ENCODE results near the gene B3GNT3.

Gene B3GNT3, protein sequence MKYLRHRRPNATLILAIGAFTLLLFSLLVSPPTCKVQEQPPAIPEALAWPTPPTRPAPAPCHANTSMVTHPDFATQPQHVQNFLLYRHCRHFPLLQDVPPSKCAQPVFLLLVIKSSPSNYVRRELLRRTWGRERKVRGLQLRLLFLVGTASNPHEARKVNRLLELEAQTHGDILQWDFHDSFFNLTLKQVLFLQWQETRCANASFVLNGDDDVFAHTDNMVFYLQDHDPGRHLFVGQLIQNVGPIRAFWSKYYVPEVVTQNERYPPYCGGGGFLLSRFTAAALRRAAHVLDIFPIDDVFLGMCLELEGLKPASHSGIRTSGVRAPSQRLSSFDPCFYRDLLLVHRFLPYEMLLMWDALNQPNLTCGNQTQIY

DNA sequence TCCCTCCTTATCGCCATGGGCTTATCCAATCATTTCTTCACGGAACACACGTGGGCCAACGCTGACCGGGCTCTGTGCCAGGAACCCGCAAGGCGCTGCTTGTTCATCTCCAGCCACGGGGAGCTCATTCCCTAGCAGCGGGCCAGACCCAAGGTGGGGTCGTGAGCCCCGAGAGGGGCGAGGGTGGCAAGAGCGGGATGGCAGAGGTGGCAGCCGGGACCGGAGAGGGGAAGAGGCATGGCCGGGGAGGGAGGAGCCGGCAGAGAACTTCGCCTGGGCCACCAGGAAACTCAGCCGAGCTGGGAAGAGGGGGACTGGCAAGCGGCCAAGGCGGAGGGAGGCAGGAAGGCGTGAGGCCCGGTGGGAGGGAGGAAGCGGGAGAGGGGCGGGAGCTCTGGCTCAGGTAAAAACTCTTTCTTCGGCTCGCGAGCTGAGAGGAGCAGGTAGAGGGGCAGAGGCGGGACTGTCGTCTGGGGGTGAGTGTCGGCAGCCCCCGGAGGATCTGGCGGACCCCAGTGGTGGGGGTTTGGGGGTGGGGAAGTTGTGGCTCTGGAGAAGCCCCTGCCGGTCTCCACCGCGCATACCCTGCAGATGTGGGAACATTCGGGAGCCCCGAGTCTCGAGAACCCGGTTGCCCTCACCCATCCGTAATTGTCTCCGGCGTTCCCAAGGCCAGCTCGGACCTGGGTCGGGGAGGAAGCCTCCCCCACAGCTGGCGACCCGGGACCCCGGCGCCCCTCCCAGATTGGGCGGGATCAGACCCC, at the start of gene B3GNT3:
Gene B3GNT3, plus strand, starts transcription at position 408 of the 764 bp plus-strand sequence. CDS start 12,670 bp downstream, outside the sequence.
- peak in 1 of 2 experiments; percentile 26 for DNase-seq

DNA sequence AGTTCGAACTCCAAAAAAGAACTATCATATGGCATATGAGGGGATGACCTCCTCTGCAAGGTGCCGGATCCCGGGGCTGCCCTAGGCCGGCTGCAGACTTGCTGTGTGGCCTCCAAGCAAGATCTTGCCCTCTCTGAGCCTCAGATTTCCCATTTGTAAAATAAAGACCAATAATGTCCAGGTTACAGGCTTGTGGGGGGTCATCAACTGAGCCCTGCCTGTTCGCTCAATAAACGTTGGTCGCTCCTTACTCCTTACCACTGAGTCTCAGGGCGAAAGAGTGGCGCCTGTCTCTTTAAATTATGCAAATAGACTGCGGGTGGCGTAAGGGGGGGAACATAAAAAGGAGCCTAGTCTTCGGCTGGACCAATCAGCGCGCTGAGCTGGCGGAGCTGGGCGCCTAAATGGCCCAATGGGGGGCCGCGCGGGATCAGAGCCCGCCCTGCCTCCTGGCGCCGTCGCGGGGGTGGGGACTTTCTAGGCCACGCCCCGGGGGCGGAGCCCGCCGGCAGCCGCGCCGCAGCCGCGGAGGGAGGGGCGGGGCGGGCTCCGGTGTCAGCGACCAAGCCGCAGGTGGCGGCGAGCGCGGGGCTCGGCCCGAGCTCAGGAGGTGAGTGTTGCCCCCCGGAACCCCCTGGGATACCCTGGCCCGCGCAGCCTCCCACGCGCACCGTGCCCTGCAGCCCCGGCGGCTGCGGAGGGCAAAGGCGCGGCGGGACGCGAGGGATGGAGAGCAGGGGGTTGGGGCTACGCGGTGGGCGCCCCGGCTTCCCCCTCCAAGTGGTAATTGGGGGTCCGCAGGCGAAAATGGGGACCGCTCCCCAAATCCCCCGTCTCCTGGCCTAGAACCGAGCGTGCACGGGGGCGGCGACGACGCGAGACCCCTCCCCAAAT, 47.5 kb upstream of the B3GNT3 start:
- DNase-seq = peak; percentile 95

DNA sequence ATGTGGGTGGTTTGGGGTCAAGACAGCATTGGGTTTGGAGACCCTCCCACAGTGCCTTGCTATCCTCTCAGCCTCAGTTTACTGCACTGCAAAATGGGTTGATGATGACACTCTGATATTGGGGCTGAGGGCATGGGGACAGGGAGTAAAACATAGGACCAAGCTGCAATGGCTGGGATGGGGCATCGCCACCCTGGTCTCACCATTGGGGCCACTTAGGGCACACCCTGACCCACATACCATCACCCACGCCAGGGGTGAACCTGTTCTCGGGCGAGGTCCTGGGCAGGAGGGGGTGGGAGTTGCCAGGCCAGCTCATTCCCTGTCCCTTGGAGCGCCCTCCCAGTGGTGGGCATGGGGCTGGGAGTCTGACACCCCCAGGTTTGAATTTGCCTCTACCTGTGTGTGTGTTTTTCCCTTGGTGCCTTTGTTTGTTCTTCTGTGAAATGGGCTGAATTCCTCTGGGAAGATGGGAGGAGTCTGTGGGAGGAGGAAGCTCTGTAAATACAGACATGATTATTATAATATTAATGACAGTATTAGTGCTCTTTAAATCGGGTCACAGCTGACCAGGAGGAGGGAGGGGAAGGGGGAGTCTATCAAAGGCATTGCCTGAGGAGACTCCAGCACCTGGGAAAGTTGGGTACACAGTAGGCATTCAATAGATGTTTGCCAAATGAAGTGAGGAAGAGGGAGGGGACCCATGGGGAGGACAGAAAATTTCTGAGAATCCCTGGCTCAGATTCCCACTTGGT, 45.9 kb upstream of the B3GNT3 start:
- no peak for DNase-seq

DNA sequence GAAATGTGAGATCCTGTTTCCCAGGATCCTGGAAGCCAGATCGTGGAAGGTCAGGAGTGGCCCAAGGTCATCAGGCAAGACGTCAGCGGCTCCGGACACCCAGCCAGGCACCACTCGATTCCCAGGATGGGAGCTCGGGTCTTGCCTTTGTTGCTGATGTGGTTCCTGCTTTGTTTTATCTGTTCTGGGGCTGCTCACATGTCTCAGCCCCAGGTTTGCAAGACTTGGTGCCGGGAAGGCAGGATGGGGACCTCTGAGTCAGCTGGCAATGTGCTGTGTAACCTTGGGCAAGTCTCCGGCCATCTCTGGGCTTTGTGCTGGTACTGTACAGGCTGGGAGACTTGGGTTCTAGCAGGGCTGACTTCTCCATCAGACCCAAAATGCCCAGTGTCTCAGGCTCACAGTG, 45.0 kb upstream of the B3GNT3 start:
- DNase-seq = no peak

DNA sequence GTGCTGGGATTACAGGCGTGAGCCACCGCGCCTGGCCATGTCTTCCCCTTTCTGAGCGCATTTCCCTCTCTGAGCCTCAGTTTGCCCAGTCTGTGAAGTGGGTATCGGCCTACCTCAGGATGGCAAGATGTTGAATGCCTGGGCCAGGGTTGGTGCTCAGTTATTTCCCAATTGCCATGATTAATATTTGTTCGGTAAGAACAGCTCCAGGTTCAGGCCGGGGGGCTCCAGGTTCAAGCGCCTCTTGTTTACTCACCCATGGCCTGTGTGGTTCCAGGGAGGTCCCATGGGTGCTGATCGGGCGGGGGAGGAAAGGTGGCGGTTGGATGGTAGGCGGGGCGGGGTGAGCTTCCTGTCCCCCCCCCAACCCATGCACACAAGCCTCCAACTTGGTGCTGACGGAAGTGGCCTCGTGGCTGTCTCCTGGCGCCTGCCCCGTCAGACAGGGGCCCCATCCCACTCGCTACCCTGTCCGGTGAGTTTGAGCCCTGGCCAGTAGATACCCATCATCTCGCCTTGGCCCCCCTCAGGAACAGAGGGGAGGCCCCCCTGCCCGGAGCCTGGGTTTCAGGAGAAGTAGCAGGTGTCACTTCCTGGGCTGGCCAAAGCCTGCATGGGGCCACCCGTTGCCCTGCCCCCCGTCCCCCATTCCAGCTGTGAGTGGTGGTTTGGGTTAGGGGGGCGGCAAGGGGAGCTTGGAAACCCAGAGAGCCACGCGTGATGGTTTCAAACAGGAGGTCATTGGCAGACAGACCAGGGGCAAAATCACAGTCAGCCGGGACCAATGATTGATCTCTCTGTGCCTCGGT, 43.6 kb upstream of the B3GNT3 start, which contains the start of gene FCHO1:
Gene FCHO1, plus strand, starts transcription at position 375 of the 809 bp plus-strand sequence. CDS start 3,688 bp downstream, outside the sequence.
- DNase-seq = peak; percentile 76 to 84

DNA sequence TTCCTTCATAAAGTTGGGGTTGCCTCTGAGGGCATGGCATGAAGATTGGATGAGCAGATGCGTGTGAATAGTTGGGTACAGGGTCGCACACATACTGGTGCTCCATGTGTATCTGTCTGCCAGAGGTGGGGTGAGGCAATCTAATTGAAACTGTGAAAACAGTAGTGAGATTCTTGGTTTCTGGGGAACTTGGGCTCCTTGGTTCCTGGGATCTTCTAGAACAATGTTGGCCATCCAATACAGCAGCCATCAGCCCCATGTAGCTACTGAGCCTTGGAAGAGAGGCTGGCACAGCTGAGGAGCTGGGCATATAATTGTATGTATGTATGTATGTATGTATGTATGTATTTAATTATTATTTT, 43.0 kb upstream of the B3GNT3 start:
- DNase-seq = no peak

DNA sequence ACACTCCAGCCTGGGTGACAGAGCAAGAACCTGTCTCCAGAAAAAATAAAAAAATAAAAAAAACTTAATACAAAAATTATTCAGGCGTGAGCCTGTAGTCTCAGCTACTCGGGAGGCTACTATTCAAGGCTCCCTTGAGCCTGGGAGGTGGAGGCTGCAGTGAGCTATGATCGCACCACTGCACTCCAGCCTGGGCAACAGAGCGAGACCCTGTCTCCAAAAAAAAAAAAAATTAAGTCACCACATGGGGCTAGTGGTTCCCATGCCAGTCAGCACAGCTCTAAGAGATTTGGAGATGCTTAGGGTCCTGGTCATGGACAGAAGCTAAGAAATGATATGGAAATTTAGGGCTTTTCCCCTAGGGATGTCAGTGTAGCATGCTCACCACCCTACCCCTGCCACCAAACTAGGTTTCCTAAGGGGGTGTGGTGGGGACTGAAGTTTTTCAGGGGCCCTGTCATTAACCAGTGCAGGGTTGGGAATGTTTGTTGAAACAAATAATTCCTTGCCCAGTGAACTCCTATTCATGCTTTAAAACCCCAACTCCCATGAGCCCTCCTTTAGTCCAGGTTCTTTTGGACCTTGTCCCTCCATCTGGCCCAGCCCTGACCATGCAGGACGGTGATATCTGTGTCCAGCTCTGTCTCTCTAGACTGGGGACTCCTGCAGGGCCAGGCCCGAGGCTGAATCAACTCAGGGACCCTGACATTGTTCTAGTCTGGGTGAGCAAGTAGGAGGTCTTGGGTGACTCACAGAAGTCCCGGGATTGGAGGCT, 41.9 kb upstream of the B3GNT3 start:
- DNase-seq = no peak

DNA sequence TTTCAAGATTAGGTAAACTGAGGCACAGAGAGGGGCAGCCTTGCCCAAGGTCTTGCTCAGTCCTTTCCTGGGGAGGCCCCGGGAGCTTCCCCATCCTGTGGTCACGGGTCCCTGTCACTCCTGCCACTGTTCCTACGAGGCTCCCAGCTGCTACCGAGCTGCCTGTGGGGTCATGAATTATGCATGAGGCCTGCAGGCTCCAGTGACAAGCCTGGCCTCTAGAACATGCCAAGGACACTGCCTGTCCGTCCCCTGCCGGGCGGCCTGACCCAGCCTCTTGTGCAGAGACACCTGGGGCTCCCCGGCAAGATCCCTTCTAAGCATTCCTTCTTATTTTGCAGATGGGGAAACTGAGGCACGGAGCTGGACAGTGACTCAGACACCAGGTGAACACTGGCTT, 41.0 kb upstream of the B3GNT3 start:
- DNase-seq = no peak

DNA sequence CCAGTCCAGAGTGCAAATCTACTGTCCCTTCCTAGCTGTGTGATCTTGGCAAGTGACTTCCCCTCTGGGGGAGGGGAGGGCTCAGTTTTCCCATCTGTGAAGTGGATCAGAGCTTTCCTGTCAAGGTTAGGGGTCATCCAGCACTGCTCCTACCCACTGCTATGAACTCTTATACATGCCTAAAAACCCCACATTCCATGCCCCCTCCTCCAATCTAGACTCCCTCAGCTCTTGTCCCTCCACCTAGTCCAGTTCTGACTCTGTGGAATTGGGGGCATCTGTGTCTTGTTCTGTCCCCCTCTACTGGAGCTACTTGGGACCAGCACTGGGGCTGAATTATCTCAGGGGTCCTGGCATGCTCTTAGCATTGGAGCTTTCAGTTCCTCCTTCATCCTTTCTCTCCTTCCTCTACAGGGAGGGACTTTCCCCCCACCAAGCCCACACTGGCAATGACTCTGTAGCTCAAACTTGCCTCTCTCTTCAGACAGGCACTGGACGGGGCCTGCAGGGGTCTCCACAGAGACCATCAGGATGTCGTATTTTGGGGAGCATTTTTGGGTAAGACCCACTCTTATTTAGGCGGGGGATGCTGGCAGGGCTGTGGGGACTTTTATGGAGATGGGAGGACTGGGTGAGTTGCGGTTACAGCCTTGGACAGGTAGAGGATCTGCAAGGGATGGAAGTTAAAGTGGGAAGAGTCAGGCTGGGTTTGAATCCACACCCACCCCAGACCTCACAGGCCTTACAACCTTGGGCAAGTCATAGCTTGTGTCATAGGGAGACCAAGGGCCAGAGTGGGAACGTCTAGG, 40.1 kb upstream of the B3GNT3 start:
- no peak for DNase-seq

DNA sequence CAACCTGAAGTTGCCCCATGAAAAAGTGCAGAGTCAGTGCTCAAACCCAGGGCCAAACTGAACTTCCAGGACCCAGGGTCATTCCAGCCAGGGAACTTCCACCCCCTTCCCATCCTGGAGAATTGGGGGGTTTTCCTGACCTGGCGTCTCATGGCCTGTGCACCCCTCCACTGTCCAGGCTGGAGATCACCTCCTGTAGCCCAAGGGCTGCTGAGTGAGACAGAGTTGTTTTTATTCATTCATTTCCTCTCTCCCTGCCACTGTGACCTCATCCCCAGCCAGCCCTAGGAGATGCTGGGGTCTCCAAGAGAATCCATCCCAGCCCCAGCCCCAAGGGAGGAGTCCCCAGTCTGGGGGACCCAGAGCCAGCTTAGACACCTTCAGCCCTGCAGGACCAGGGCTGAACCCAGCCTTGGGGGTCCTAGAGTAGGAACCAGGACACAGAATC, 39.5 kb upstream of the B3GNT3 start:
- DNase-seq = no peak

DNA sequence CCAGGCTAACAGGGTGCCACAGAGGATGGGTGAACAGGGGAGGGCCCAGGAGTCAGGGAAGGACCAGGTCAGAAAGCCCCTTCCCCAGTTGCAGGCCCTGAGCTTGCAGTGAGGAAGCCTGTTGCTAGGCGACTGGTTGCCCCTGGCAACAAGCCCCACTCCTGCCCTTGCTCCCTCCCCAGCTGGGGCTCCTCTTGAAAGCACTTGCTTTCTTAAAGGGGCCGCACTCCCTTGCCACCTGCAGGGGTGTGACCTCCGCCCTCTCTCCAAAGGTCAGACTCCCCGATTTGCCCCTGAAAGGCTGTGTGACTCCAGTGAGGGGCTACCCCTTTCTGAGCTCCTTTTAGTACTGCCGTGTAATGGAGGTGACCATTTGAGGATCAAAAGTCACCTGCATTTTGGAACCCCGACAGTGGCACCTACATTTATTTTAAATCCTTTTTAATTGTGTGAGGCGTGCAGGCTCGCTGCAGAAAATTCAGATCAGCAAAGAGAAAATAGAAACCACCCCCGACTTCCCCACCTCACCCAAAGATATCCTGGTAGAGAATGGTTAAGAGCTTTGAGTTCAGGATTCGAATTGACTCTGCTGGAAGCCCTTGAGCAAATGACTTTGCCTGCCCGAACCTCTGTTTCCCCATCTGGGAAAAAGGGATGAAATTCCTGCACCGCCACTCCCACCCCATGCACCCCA, 38.8 kb upstream of the B3GNT3 start:
- DNase-seq = no peak

DNA sequence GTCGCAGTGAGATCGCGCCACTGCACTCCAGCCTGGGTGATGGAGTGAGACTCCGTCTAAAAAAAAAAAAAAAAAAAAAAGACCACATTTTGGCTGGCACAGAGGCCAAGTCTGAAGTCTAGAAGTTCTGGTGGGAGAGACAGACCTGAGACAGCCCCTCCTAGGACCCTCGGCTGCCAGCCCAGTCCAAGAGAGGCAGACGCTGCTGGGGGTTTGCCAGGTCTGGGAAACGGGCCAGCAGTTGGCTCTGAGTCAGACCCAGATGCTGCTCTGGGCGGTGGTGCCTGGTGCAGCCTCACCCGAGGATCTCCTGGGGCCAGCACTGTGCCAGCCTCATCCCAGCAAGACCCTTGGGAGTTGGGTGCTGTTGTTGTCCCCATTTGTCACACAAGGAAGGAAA, 37.8 kb upstream of the B3GNT3 start:
- DNase-seq = no peak

DNA sequence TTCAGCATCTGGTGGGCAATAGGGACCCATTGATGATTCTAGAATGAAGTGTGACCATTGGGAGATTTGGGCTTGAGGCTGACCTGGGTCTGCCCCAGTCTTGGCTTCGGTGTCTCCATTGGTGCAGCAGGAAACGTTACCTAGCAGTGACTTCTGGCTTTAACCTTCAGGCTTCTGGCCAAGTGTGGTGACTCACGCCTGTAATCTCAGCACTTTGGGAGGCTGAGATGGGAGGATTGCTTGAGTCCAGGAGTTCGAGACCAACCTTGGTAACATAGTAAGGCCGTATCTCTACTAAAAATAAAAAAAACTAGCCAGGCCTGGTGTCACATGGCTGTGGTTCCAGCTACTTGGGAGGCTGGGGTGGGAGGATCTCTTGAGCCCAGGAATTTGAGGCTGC, 36.4 kb upstream of the B3GNT3 start:
- no peak for DNase-seq

DNA sequence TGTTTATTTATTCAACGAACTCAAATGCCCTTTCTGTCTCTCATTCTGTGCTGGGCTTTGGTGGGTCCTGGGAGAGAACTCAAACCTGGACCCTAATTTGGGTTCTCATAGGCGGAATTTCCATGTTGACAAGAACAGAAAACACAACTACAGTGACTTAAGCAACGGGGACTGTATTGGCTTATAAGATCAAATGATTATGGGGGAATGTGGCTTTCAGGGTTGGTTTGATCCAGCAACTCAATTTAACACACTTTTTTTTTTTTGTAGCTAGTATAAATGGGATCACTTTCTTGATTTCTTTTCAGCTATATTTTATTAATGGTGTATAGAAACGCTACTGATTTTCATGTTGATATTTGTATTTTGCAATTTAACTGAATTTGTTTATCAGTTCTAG, 33.8 kb upstream of the B3GNT3 start:
- DNase-seq = no peak

DNA sequence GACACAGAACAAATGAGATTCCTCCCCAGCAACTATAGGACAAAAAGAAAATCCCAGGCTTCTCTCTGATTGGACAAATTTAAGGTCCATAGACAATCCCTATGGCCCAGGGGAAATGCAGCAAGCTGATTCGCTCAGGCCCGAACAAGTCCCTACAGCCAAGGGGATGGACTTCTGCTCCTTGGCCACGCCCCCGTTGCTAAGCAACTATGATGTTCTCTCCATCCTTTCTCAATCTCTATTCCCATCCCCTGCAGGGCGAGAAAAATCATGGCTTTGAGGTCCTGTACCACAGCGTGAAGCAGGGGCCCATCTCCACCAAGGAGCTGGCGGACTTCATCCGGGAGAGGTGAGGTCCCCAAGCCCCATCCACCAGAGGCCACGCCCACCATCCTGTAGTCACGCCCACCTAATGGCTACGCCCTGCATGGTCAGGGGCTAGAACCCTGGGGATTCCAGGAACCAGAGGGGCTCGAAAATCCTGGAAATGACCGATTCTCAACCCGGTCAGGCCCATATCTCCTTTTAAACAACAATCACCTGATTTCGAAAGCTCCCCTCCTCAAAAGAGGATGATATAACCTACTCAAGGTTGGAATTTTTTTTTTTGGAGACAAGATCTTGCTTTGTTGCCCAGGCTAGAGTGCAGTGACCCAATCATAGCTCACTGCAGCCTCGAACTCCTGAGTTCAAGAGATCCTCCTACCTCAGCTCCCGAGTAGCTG, 32.3 kb upstream of the B3GNT3 start:
- DNase-seq = peak; percentile 26 to 41

DNA sequence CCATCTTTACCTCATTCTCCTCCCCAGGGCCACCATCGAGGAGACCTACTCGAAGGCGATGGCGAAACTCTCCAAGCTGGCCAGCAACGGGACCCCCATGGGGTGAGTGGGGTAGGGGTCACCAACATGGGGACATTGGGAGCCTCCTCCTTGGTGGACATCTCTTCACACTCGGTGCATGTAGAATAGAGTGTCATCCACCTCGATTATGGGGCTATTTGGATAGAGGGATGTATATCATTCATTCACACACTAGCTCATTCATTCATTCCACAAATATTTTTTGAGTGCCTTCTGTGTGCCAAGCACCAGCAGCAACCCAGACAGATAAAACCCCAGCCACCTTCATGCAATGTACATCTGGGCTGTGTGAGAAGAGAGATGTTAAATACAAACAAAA, 30.6 kb upstream of the B3GNT3 start:
- no peak for DNase-seq

DNA sequence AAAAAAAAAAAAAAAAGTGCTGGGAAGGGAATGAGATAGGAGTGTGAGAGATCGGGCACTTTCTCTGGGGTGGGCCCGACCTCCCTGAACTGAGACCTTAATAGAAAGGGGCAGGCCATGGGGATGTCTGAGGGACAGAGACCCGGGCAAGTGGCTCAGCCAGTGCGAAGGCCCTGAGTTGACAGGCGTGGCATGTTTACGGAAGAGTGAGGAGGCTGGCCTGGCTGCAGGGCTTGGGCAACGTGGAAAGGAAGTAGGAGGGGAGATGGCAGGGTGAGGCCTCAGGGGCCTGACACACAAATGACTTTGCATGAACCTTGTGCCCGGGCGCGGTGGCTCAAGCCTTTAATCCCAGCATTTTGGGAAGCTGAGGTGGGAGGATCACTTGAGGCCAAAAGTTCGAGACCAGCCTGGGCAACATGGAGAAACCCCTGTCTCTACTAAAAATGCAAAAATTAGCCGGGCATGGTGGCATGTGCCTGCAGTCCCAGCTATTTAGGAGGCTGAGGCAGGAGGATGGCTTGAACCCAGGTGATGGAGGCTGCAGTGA, 29.8 kb upstream of the B3GNT3 start:
- peak; percentile 81 to 86 for DNase-seq

DNA sequence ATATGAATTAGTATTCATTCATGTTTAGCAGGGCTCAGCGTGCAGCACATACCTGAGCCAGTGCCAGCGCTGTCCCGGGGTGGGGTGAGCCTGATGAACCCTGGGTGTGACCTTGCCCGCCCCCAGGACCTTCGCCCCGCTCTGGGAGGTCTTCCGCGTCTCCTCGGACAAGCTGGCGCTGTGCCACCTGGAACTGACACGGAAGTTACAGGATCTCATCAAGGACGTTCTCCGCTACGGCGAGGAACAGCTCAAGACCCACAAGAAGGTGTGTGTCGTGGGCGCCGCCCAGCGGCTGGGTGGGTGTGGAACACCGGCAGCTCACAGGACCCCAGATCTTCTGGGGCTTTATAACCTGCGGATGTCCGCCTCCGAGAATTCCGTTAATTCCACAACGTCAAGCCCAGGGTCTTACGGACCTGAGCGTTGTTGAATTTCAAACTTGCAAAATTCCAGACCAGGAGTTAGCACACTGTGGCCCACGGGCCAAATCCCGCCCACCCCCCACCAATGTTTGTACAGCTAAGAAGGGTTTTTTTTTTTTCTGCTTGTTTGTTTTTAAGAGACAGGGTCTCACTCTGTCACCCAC, 28.3 kb upstream of the B3GNT3 start:
- DNase-seq = peak; percentile 74 to 80
